ENCODE data around the gene CD46.
A peak's percentile ranks its signal among the peaks of the same experiment; 100 is the strongest.

CD46 gene

GRCh38 chr1:207817778-207818751 lies 66.2 kb downstream of the CD46 start:
- no peak for DNase-seq

- DNase-seq: no peak
Measured at GRCh38 chr1:207818971-207819451, 67.2 kb downstream of the CD46 start.

- no peak for DNase-seq
Measured at GRCh38 chr1:207820568-207821463, 69.0 kb downstream of the CD46 start.

GRCh38 chr1:207821464-207822045 lies 69.7 kb downstream of the CD46 start:
- DNase-seq: no peak

- no peak for DNase-seq
Measured at GRCh38 chr1:207822124-207822601, 70.3 kb downstream of the CD46 start.

GRCh38 chr1:207822602-207823451 lies 71.0 kb downstream of the CD46 start:
- DNase-seq: no peak

- no peak for DNase-seq
Measured at GRCh38 chr1:207823531-207823879, 71.7 kb downstream of the CD46 start.

- DNase-seq: no peak
Measured at GRCh38 chr1:207823880-207824566, 72.2 kb downstream of the CD46 start.

- DNase-seq: no peak
Measured at GRCh38 chr1:207824691-207825408, 73.0 kb downstream of the CD46 start.

- DNase-seq: no peak
Measured at GRCh38 chr1:207825409-207825695, 73.5 kb downstream of the CD46 start.

- peak; percentile 87 to 90 for DNase-seq
Measured at GRCh38 chr1:207825719-207826556, 74.1 kb downstream of the CD46 start.

- DNase-seq: no peak
Measured at GRCh38 chr1:207826557-207827487, 75.0 kb downstream of the CD46 start.

- no peak for DNase-seq
Measured at GRCh38 chr1:207827488-207827830, 75.6 kb downstream of the CD46 start.

- DNase-seq: no peak
Measured at GRCh38 chr1:207828046-207828445, 76.2 kb downstream of the CD46 start.

GRCh38 chr1:207828485-207829158 lies 76.8 kb downstream of the CD46 start:
- DNase-seq: peak; percentile 97 to 98

GRCh38 chr1:207829576-207829975 lies 77.7 kb downstream of the CD46 start:
- DNase-seq: no peak

GRCh38 chr1:207830788-207831187 lies 78.9 kb downstream of the CD46 start:
- no peak for DNase-seq
